ENCODE data around the gene PSMD1.

GRCh38 chr2:231163011-231163410 lies 106.3 kb downstream of the PSMD1 start:
- TF ChIP-seq CTCF (optimal IDR thresholded peaks at IDR 0.05 in 1 of 3, IDR thresholded peaks at IDR 0.05 in 1 of 3, conservative IDR thresholded peaks at IDR 0.05 in 1 of 3; ENCODE audit: extremely low read depth in 1 of 3, insufficient read depth in 2 of 3, low read length in 3 of 3) (no peak), EZH2 (IDR thresholded peaks at IDR 0.05; ENCODE audit: low read length) (no peak)
